GM21529 (cell line): ENCODE results near the gene RALA.
A peak's percentile ranks its signal among the peaks of the same experiment; 100 is the strongest.

Experiments used
- ATAC-seq: cut with Tn5 transposase; IDR thresholded peaks from one replicate; pipeline ENCODE4 v1.9.1; 2021; ENCODE audit not compliant: unreplicated experiment

RALA gene

GRCh38 chr7:39609935-39610263 is 13.5 kb upstream of the RALA start:
- no peak for ATAC-seq

- no peak for ATAC-seq
Measured at GRCh38 chr7:39613577-39613976, 9.8 kb upstream of the RALA start.

GRCh38 chr7:39614299-39614698 is 9.1 kb upstream of the RALA start:
- no peak for ATAC-seq

- no peak for ATAC-seq
Measured at GRCh38 chr7:39615350-39615975, 7.9 kb upstream of the RALA start.

- no peak for ATAC-seq
Measured at GRCh38 chr7:39616138-39616537, 7.2 kb upstream of the RALA start.

- ATAC-seq = no peak
Measured at GRCh38 chr7:39617005-39617404, 6.4 kb upstream of the RALA start.

- no peak for ATAC-seq
Measured at GRCh38 chr7:39618868-39619267, 4.5 kb upstream of the RALA start.

- ATAC-seq = no peak
Measured at GRCh38 chr7:39620486-39620885, 2.9 kb upstream of the RALA start.

- no peak for ATAC-seq
Measured at GRCh38 chr7:39621261-39621660, 2.1 kb upstream of the RALA start.

GRCh38 chr7:39621784-39622411 is 1.5 kb upstream of the RALA start:
- peak; percentile 28 for ATAC-seq

- no peak for ATAC-seq
Measured at GRCh38 chr7:39622609-39623008, 763 bp upstream of the RALA start.

- ATAC-seq = peak; percentile 49
Measured at GRCh38 chr7:39623732-39624441, 515 bp downstream of the RALA start.

GRCh38 chr7:39624442-39624807 is 1.1 kb downstream of the RALA start:
- ATAC-seq = no peak

GRCh38 chr7:39624935-39625694 is 1.7 kb downstream of the RALA start:
- no peak for ATAC-seq

- ATAC-seq = no peak
Measured at GRCh38 chr7:39631736-39632308, 8.4 kb downstream of the RALA start.

GRCh38 chr7:39633563-39634477 is 10.4 kb downstream of the RALA start:
- peak; percentile 68 for ATAC-seq

- ATAC-seq = no peak
Measured at GRCh38 chr7:39634478-39634805, 11.1 kb downstream of the RALA start.

GRCh38 chr7:39637400-39637799 is 14.0 kb downstream of the RALA start:
- ATAC-seq = no peak

GRCh38 chr7:39637963-39638485 is 14.7 kb downstream of the RALA start:
- ATAC-seq = no peak

GRCh38 chr7:39642896-39643295 is 19.5 kb downstream of the RALA start:
- no peak for ATAC-seq
